Epidermal melanocyte (primary cell): ENCODE data around the gene RCAN3.
A peak's percentile ranks its signal among the peaks of the same experiment; 100 is the strongest.
"Not testable (repeated sequence)": the region's sequence is repeated elsewhere in the genome, so short reads cannot be mapped to it uniquely, and the experiment has no call there.

Experiments used
- DNase-seq: peaks from one replicate; pipeline ENCODE4 v3.0.0; 2011; ENCODE audit warnings: low spot score; ENCODE audit not compliant: insufficient read length

RCAN3 gene

GRCh38 chr1:24549210-24549609, 46.6 kb downstream of the RCAN3 start:
- not testable (repeated sequence) for DNase-seq

- no peak for DNase-seq
Observed at GRCh38 chr1:24551290-24551959, 48.8 kb downstream of the RCAN3 start.

GRCh38 chr1:24551960-24552571, 49.4 kb downstream of the RCAN3 start:
- no peak for DNase-seq

- no peak for DNase-seq
Observed at GRCh38 chr1:24553931-24554330, 51.3 kb downstream of the RCAN3 start.

GRCh38 chr1:24554714-24555113, 52.1 kb downstream of the RCAN3 start:
- DNase-seq: no peak

- DNase-seq: no peak
Observed at GRCh38 chr1:24555591-24556413, 53.2 kb downstream of the RCAN3 start, which contains the start of gene NCMAP. NCMAP (plus strand) TSS chr1:24556087; CDS start chr1:24595431, 39,344 bp downstream.

GRCh38 chr1:24556414-24556795, 53.8 kb downstream of the RCAN3 start:
- DNase-seq: no peak

GRCh38 chr1:24557220-24557619, 54.6 kb downstream of the RCAN3 start:
- DNase-seq: no peak

GRCh38 chr1:24557711-24558131, 55.1 kb downstream of the RCAN3 start:
- no peak for DNase-seq

- no peak for DNase-seq
Observed at GRCh38 chr1:24558455-24558854, 55.8 kb downstream of the RCAN3 start.

GRCh38 chr1:24558902-24559791, 56.5 kb downstream of the RCAN3 start:
- peak; percentile 71 for DNase-seq

- DNase-seq: no peak
Observed at GRCh38 chr1:24560361-24560760, 57.7 kb downstream of the RCAN3 start.

GRCh38 chr1:24562625-24563024, 60.0 kb downstream of the RCAN3 start:
- no peak for DNase-seq

GRCh38 chr1:24564695-24565094, 62.1 kb downstream of the RCAN3 start:
- DNase-seq: no peak

- DNase-seq: no peak
Observed at GRCh38 chr1:24566236-24566867, 63.7 kb downstream of the RCAN3 start.

GRCh38 chr1:24567792-24568388, 65.3 kb downstream of the RCAN3 start:
- no peak for DNase-seq

- DNase-seq: no peak
Observed at GRCh38 chr1:24568475-24568874, 65.8 kb downstream of the RCAN3 start.

GRCh38 chr1:24570265-24571125, 67.9 kb downstream of the RCAN3 start:
- no peak for DNase-seq

GRCh38 chr1:24572301-24572700, 69.7 kb downstream of the RCAN3 start:
- DNase-seq: no peak
